ENCODE measurements around the gene DPP8. TPM values are rescaled to one million over a fixed set of nuclear protein-coding genes. Genes with fewer than 3 reads are reported as not detected.

DPP8 gene
- total and polyA plus RNA-seq, 2 donors from 2014 or later = 8.2 to 38.6 TPM

DNA sequence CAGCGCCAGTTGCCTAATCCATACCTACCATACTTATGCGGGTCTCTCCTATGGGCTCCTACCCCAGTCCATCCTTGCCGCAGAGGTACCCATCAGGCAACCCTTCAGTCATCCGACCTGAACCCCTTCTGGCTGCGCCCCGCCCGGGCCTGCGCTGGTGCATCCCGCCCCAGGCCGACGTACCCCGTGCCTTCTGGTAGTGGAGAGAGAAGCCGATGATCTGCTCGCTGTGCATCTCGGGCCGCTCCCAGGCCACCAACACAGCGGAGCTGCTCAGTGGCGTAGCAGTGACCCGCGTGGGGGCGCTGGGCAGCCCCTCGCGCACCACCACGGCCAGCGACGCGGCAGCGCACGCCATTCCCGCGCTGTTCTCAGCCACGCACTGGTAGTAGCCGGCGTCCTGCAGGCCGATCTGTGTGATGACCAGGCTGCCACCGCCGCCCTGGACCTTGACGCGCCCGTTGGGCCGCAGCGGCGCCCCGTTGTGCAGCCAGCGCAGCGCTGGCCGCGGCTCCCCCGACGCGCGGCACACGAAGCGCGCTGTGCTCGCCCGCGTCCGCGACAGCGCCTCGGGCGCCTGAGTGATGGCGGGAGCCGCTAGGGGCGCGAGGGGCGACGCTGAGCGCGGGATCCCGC, 121.8 kb downstream of the DPP8 start:
- peak in 4 of 5 donors; percentile 43 to 67 (median 50) for DNase-seq
- Histone ChIP-seq H3K9ac (ENCODE audit: low read length in 3 of 3) (no peak overlapping the region), H3K4me3 (ENCODE audit: low read length in 3 of 3) (no peak overlapping the region), H3K9me3 (ENCODE audit: control insufficient read depth in 2 of 3, insufficient read depth in 1 of 3, low read length in 3 of 3) (no peaks in the 10 kb centered on the region), H3K27ac (ENCODE audit: low read depth in 2 of 2, low read length in 2 of 2) (no peak overlapping the region), H3K4me1 (ENCODE audit: control insufficient read depth in 2 of 3, insufficient read depth in 2 of 3, low read depth in 1 of 3, low read length in 3 of 3) (peaks cover 0 to 4% (median 0%) of the 10 kb centered on the region in 3 donors), H3K36me3 (ENCODE audit: control insufficient read depth in 2 of 3, insufficient read depth in 3 of 3, low read length in 3 of 3) (no peaks in the 10 kb centered on the region), H3K27me3 (ENCODE audit: control insufficient read depth, insufficient read depth, low read length) (peaks cover 9% of the 10 kb centered on the region)
- TF ChIP-seq, protein P1, sequence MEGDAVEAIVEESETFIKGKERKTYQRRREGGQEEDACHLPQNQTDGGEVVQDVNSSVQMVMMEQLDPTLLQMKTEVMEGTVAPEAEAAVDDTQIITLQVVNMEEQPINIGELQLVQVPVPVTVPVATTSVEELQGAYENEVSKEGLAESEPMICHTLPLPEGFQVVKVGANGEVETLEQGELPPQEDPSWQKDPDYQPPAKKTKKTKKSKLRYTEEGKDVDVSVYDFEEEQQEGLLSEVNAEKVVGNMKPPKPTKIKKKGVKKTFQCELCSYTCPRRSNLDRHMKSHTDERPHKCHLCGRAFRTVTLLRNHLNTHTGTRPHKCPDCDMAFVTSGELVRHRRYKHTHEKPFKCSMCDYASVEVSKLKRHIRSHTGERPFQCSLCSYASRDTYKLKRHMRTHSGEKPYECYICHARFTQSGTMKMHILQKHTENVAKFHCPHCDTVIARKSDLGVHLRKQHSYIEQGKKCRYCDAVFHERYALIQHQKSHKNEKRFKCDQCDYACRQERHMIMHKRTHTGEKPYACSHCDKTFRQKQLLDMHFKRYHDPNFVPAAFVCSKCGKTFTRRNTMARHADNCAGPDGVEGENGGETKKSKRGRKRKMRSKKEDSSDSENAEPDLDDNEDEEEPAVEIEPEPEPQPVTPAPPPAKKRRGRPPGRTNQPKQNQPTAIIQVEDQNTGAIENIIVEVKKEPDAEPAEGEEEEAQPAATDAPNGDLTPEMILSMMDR (IDR thresholded peaks at IDR 0.05; ENCODE audit: borderline replicate concordance, extremely low read depth, insufficient read depth) = no peak
- FAIRE-seq = no peak
- intact Hi-C loops (cut with DNase I) = no loop called here

DNA sequence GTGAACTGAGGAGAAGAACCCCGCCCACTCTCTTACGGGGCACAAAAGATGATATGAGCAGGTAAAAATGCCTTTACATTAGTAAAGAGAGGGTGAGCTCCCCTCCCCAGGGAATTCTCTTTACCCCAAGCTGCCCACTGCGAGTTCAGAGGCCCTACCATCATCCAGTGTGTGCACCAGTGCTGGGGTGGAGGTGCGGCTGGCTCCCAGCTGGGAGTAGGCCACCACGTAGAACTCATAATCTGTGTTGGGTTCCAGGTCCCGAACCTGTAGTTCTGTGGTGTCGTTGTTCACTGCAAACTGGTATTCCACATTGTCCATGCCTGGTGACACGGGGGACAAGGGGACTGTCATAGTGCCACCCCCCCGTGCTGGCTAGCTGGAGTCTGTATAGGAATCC, 122.6 kb downstream of the DPP8 start:
- peaks cover 9% of the 10 kb centered on the region for H3K27me3 ChIP-seq (ENCODE audit: control insufficient read depth, insufficient read depth, low read length)
- peaks cover 0 to 2% (median 0%) of the 10 kb centered on the region in 3 donors for H3K36me3 ChIP-seq (ENCODE audit: control insufficient read depth in 2 of 3, insufficient read depth in 3 of 3, low read length in 3 of 3)
- TF ChIP-seq, protein P1 (IDR thresholded peaks at IDR 0.05; ENCODE audit: borderline replicate concordance, extremely low read depth, insufficient read depth) = no peak
- intact Hi-C loops (cut with DNase I) = no loop called here
- H3K9me3 ChIP-seq (ENCODE audit: control insufficient read depth in 2 of 3, insufficient read depth in 1 of 3, low read length in 3 of 3) = no peaks in the 10 kb centered on the region
- peaks cover 0 to 4% (median 0%) of the 10 kb centered on the region in 3 donors for H3K4me1 ChIP-seq (ENCODE audit: control insufficient read depth in 2 of 3, insufficient read depth in 2 of 3, low read depth in 1 of 3, low read length in 3 of 3)
- no peak overlapping the region for H3K4me3 ChIP-seq (ENCODE audit: low read length in 3 of 3)
- FAIRE-seq = no peak
- H3K9ac ChIP-seq (ENCODE audit: low read length in 3 of 3) = no peak overlapping the region
- DNase-seq = peak in 1 of 5 donors; percentile 22
- H3K27ac ChIP-seq (ENCODE audit: low read depth in 2 of 2, low read length in 2 of 2) = no peak overlapping the region

DNA sequence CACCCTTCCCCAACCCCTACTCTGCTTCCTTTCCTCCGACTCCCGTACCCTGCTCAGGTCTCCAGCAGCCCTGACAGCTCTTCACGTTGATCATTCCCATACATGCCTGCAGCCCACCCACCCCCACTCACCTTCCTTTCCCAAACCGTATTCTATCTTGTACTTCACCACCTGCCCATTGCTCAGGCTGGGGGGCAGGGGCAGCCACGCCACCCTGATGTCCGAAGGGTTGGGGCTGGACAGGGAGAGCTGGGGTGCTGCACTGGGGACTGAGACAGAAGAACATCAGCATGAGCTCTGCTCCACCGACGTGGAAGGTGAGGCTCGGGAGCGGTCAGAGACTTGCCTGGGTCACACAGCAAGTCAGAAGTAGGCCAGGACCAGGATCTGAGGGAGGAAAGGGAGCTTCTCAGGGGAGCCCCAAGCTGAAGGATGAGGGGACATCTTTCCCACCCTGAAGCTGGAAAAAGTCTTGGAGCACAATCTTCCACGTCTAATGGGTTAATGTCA, 123.2 kb downstream of the DPP8 start:
- Histone ChIP-seq H3K4me1 (ENCODE audit: control insufficient read depth in 2 of 3, insufficient read depth in 2 of 3, low read depth in 1 of 3, low read length in 3 of 3) (peaks cover 0 to 4% (median 0%) of the 10 kb centered on the region in 3 donors), H3K36me3 (ENCODE audit: control insufficient read depth in 2 of 3, insufficient read depth in 3 of 3, low read length in 3 of 3) (peaks cover 0 to 2% (median 0%) of the 10 kb centered on the region in 3 donors), H3K4me3 (ENCODE audit: low read length in 3 of 3) (no peak overlapping the region), H3K9ac (ENCODE audit: low read length in 3 of 3) (no peak overlapping the region), H3K9me3 (ENCODE audit: control insufficient read depth in 2 of 3, insufficient read depth in 1 of 3, low read length in 3 of 3) (no peaks in the 10 kb centered on the region), H3K27ac (ENCODE audit: low read depth in 2 of 2, low read length in 2 of 2) (no peak overlapping the region), H3K27me3 (ENCODE audit: control insufficient read depth, insufficient read depth, low read length) (peaks cover 9% of the 10 kb centered on the region)
- intact Hi-C loops (cut with DNase I) = no loop called here
- TF ChIP-seq, protein P1 (IDR thresholded peaks at IDR 0.05; ENCODE audit: borderline replicate concordance, extremely low read depth, insufficient read depth) = no peak
- peak in 1 of 5 donors; percentile 27 for DNase-seq
- FAIRE-seq = no peak
